GM23248 (cell line): ENCODE measurements around the gene TMEM94. TPM values are rescaled to one million over a fixed set of nuclear protein-coding genes. Genes with fewer than 3 reads are reported as not detected.
"Not testable (repeated sequence)": the region's sequence is repeated elsewhere in the genome, so short reads cannot be mapped to it uniquely, and the experiment has no call there.

Experiments used
- DNase-seq: peaks from one replicate; pipeline ENCODE4 v3.0.0-alpha.2; 2015
- H2AFZ ChIP-seq: fragments of 200-600 bp; sonication (generic); 2 replicates; pipeline ENCODE4 v1.6.1; 2016; ENCODE audit warnings: antibody characterized with exemption
- H3F3A ChIP-seq: fragments of 200-600 bp; sonication (generic); 2 replicates; pipeline ENCODE4 v1.6.1; 2016; ENCODE audit warnings: mild to moderate bottlenecking, antibody characterized with exemption, mixed run types; ENCODE audit not compliant: insufficient read depth
- H3K27ac ChIP-seq: fragments of 200-600 bp; sonication (generic); 2 replicates; pipeline ENCODE4 v1.5.1; 2016; ENCODE audit warnings: mild to moderate bottlenecking
- H3K27me3 ChIP-seq: fragments of 200-600 bp; sonication (generic); replicated peaks from 2 replicates; pipeline ENCODE4 v1.6.1; 2016; ENCODE audit warnings: mild to moderate bottlenecking; ENCODE audit not compliant: insufficient read depth
- H3K36me3 ChIP-seq: fragments of 200-600 bp; sonication (generic); 2 replicates; pipeline ENCODE4 v1.6.1; 2016; ENCODE audit warnings: low read depth, mild to moderate bottlenecking
- H3K4me1 ChIP-seq: fragments of 200-600 bp; sonication (generic); 2 replicates; pipeline ENCODE4 v1.6.1; 2016; ENCODE audit warnings: mild to moderate bottlenecking; ENCODE audit not compliant: insufficient read depth
- H3K4me2 ChIP-seq: fragments of 200-600 bp; sonication (generic); one replicate; pipeline ENCODE4 v1.6.1; 2016; ENCODE audit warnings: mild to moderate bottlenecking; ENCODE audit not compliant: unreplicated experiment
- H3K4me3 ChIP-seq: fragments of 200-600 bp; sonication (generic); 2 replicates; pipeline ENCODE4 v1.5.1; 2016; ENCODE audit warnings: mild to moderate bottlenecking
- H3K79me2 ChIP-seq: fragments of 200-600 bp; sonication (generic); 2 replicates; pipeline ENCODE4 v1.6.1; 2016; ENCODE audit warnings: mild to moderate bottlenecking; ENCODE audit not compliant: insufficient read depth
- H3K9ac ChIP-seq: fragments of 200-600 bp; sonication (generic); 2 replicates; pipeline ENCODE4 v1.6.1; 2016; ENCODE audit warnings: mild to moderate bottlenecking
- H3K9me2 ChIP-seq: fragments of 200-600 bp; sonication (generic); 2 replicates; pipeline ENCODE4 v1.6.1; 2016; ENCODE audit warnings: mixed run types, mild to moderate bottlenecking, moderate library complexity; ENCODE audit not compliant: insufficient read depth
- H3K9me3 ChIP-seq: fragments of 200-600 bp; sonication (generic); one replicate; pipeline ENCODE4 v1.6.1; 2017; ENCODE audit warnings: low read depth
- H4K20me1 ChIP-seq: fragments of 200-600 bp; sonication (generic); 2 replicates; pipeline ENCODE4 v1.6.0; 2016; ENCODE audit not compliant: insufficient read depth
- EZH2 ChIP-seq: fragments of 200-600 bp; sonication (generic); IDR thresholded peaks from 2 replicates; pipeline ENCODE4 v1.6.1; 2018; ENCODE audit warnings: antibody characterized with exemption, mild to moderate bottlenecking; ENCODE audit not compliant: insufficient read depth, poor library complexity, severe bottlenecking
- EZH2phosphoT487 ChIP-seq: fragments of 200-600 bp; sonication (generic); IDR thresholded peaks from 2 replicates; pipeline ENCODE4 v1.6.1; 2018; ENCODE audit warnings: antibody characterized with exemption, moderate library complexity, mild to moderate bottlenecking, low read depth; ENCODE audit not compliant: insufficient read depth
- WGBS, 2 experiments: methylation state at CpG; one replicate each; pipeline ENCODE4 v1.1.6; 2015 to 2017; ENCODE audit warnings: low lambda C conversion rate in 2 of 2, low coverage in 1 of 2; ENCODE audit errors: missing lambda C conversion rate in 2 of 2; 5-methylcytosine and 5-hydroxymethylcytosine counted together
- in situ Hi-C: fragments of 300-500 bp; cut with MboI; formaldehyde crosslinking; loops from 2 replicates; pipeline ENCODE4 v1.15.0; 2020
- polyA plus RNA-seq: library from polyadenylated mRNA; unstranded; fragments of >200 nt; fragmentation: Nextera tagmentation; extraction: Ambion mirVana; gene quantifications from 2 replicates; pipeline ENCODE4 v1.2.1, GENCODE V29; 2016
- total RNA-seq: library from RNA; depleted of rRNA; stranded (reverse); fragments of >200 nt; shearing (Covaris generic); gene quantifications from 2 replicates; pipeline ENCODE4 v1.2.3, GENCODE V29; 2014

Gene TMEM94
- total and polyA plus RNA-seq, 2 experiments from 2014 or later, result 14.3 to 24.5 TPM

DNA sequence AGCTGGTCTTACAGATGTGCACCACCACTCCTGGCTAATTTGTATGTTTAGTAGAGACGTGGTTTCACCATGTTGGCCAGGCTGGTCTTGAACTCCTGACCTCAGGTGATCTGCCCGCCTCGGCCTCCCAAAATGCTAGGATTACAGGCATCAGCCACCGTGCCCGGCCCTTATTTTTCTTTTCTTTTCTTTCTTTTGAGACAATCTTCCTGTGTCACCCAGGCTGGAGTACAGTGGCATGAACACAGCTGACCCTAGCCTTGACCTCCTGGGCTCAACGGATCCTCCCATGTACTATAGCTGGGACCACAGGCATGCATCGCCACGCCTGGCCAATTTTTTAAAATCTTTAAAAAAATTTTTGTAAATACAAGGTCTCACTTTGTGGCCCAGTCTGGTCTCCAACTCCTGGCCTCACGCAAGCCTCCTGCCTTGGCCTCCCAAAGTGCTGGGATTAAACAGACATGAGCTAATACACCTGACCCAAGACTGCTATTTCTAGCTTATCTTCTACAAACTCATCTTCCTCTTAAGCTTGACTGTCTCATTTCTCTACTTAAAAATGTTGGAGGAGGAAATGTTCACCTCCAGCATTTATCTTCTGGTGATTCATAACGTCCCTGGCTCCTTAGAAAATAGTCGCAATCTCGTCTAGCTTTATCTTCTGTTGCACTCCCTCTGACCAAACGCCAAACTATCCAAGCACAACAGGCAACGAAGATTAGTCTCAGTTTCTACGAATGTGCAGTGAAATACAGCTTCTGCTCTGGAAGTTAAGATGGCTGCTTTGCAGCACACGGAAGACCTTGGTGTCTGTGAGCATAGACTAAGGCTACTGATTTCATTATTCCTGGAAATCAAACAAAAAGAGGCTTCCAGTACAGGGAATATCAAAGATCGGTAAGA, 8.2 kb upstream of the TMEM94 start:
- no peaks in the 10 kb centered on the region for H3K9me2 ChIP-seq
- H3F3A ChIP-seq, result no peaks in the 10 kb centered on the region
- DNase-seq, result no peak
- H3K4me1 ChIP-seq, result peaks cover 4% of the 10 kb centered on the region; the same call in 1 of the 2 replicates
- in situ Hi-C loops, result loop anchor here (25.0 kb wide), 1 partner anchor 289 kb away; no protein-coding TSS in a partner anchor
- H3K36me3 ChIP-seq, result no peaks in the 10 kb centered on the region
- H3K9me3 ChIP-seq, result no peaks in the 10 kb centered on the region
- H3K4me3 ChIP-seq, result no peak overlapping the region
- WGBS, 2 experiments, result 83 to 86% methylated on average over 17 of the region's 17 CpGs
- H3K9ac ChIP-seq, result no peak overlapping the region
- H3K27ac ChIP-seq, result no peak overlapping the region
- no peaks in the 10 kb centered on the region for H3K27me3 ChIP-seq
- H3K4me2 ChIP-seq, result no peak overlapping the region
- TF ChIP-seq EZH2phosphoT487 (no peak), EZH2 (no peak)
- H4K20me1 ChIP-seq, result no peaks in the 10 kb centered on the region
- H2AFZ ChIP-seq, result no peak overlapping the region
- no peaks in the 10 kb centered on the region for H3K79me2 ChIP-seq

DNA sequence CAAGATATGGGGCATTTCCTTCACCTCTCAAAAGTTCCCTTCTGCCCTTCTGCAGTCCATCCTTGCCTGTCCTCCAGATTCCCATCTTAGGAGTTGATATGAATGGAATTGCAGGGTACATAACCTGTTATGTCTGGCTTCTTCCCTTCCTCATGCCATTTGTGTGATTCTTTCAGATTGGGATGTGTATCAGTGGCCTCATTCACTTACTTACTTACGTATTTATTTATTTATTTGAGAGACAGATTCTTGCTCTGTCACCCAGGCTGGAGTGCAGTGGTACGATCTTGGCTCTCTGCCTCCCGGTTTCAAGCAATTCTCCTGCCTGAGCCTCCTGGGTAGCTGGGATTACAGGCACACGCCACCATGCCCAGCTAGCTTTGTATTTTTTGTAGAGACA, 6.2 kb upstream of the TMEM94 start:
- no peak overlapping the region for H3K27ac ChIP-seq
- H2AFZ ChIP-seq, result no peak overlapping the region
- no peaks in the 10 kb centered on the region for H3K9me3 ChIP-seq
- no peak overlapping the region for H3K4me2 ChIP-seq
- no peaks in the 10 kb centered on the region for H3F3A ChIP-seq
- H3K9me2 ChIP-seq, result no peaks in the 10 kb centered on the region
- no peak for DNase-seq
- TF ChIP-seq EZH2phosphoT487, result no peak
- TF ChIP-seq EZH2, result no peak
- no peaks in the 10 kb centered on the region for H3K27me3 ChIP-seq
- 61 to 64% methylated on average over 4 of the region's 4 CpGs for WGBS, 2 experiments
- in situ Hi-C loops, result no loop called here
- H3K4me3 ChIP-seq, result no peak overlapping the region
- H3K4me1 ChIP-seq, result no peaks in the 10 kb centered on the region
- H3K36me3 ChIP-seq, result no peaks in the 10 kb centered on the region
- no peak overlapping the region for H3K9ac ChIP-seq
- H4K20me1 ChIP-seq, result no peaks in the 10 kb centered on the region
- H3K79me2 ChIP-seq, result no peaks in the 10 kb centered on the region

DNA sequence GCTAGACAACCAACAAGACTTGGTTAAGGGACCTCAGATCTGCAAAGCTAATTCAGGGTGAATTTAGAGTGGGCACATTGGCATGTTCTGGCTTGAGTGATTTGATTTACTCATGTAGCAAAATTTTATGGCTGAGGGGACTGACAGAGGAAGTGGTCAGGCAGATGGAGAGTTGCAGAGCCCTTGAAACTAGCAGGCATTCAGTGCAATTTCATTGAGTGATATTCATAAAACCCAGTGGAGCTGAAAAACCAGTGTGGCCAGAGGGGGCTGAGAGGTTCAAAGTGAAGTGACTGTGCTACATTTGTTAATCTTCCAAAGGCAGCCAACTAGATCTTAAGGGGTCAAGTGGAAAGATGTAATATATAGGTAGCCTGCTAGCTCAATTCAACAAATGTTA, 2.2 kb upstream of the TMEM94 start:
- H3K9me3 ChIP-seq, result no peaks in the 10 kb centered on the region
- no peak overlapping the region for H3K9ac ChIP-seq
- H4K20me1 ChIP-seq, result no peaks in the 10 kb centered on the region
- H3K36me3 ChIP-seq, result no peaks in the 10 kb centered on the region
- peaks cover 27% of the 10 kb centered on the region for H3K79me2 ChIP-seq
- H3K27me3 ChIP-seq, result no peaks in the 10 kb centered on the region
- no peak overlapping the region for H3K4me3 ChIP-seq
- H3K4me1 ChIP-seq, result peaks cover 11% of the 10 kb centered on the region
- no peak overlapping the region for H3K27ac ChIP-seq
- DNase-seq, result no peak
- peaks cover 8% of the 10 kb centered on the region; the same call in 1 of the 2 replicates for H3F3A ChIP-seq
- H3K9me2 ChIP-seq, result no peaks in the 10 kb centered on the region
- no peak overlapping the region for H2AFZ ChIP-seq
- TF ChIP-seq EZH2phosphoT487 (no peak), EZH2 (no peak)
- H3K4me2 ChIP-seq, result no peak overlapping the region
- in situ Hi-C loops, result no loop called here

DNA sequence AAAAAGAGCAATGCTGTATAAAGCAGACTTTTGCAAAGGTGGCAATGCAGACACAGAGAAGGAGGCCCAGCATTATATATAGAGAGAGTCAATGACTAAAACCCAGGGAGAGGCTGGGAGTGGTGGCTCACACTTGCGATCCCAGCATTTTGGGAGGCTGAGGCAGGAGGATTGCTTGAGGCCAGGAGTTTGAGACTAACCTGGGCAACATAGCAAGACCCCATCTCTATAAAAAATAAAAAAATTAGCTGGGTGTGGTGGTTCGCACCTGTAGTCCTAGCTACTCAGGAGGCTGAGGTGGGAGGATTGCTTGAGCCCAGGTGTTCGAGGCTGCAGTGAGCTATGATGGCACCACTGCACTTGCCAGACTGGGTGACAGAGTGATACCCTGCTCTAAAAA, 1.8 kb upstream of the TMEM94 start:
- H4K20me1 ChIP-seq, H3F3A ChIP-seq, H3K36me3 ChIP-seq, H3K27ac ChIP-seq, H3K9me3 ChIP-seq, H3K27me3 ChIP-seq, H3K4me2 ChIP-seq, H3K9me2 ChIP-seq, in situ Hi-C loops, H3K4me3 ChIP-seq, H2AFZ ChIP-seq, H3K9ac ChIP-seq, DNase-seq: not testable (repeated sequence)
- 83 to 84% methylated on average over 3 of the region's 3 CpGs for WGBS, 2 experiments
- Histone ChIP-seq H3K79me2 (peaks cover 31% of the 10 kb centered on the region), H3K4me1 (peaks cover 11% of the 10 kb centered on the region)

DNA sequence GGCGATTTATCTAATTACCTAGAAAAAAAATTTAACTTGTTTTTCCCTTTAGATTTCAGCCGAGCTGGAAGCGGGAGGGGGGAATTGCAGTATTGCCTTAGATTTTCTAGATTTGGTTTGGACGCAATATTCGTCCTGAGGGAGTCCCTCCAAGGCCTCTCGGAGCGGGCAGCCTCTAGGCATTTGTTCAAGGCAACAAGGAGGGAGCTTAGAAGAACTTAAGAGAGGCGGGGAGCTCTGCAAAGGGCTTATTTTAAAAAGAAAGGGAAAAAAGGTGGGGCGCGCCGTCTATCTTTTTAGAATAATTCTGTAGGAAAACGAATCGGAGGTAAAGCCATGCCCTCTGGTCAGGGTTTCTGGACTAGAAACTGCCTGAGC, 407 bp upstream of the TMEM94 start:
- Histone ChIP-seq H3K36me3 (no peaks in the 10 kb centered on the region), H3K9ac (peak overlapping the region; percentile 96), H4K20me1 (no peaks in the 10 kb centered on the region), H3K4me2 (peak overlapping the region; percentile 91), H3K9me2 (no peaks in the 10 kb centered on the region), H2AFZ (peak overlapping the region; percentile 92), H3K4me3 (peak overlapping the region; percentile 95), H3K9me3 (no peaks in the 10 kb centered on the region), H3F3A (peaks cover 8% of the 10 kb centered on the region; the same call in 1 of the 2 replicates), H3K27me3 (no peaks in the 10 kb centered on the region), H3K79me2 (peaks cover 35% of the 10 kb centered on the region), H3K4me1 (peaks cover 11% of the 10 kb centered on the region), H3K27ac (peak overlapping the region; percentile 85)
- no peak for DNase-seq
- TF ChIP-seq EZH2phosphoT487 (no peak), EZH2 (no peak)
- in situ Hi-C loops, result no loop called here
- 1 to 2% methylated on average over 13 of the region's 13 CpGs for WGBS, 2 experiments
